Fibroblast of mammary gland (primary cell): ENCODE measurements around the gene NME9.

Source experiments
- DNase-seq: peaks from one replicate; pipeline ENCODE4 v3.0.0-alpha.2; 2010; ENCODE audit warnings: low read depth
- H3K4me3 ChIP-seq: 2 replicates; pipeline ENCODE4 v1.5.1; 2011; ENCODE audit warnings: low read depth, mild to moderate bottlenecking, low read length, moderate library complexity; ENCODE audit not compliant: control insufficient read depth
- TF ChIP-seq, protein P1 (sequence below): conservative IDR thresholded peaks from 2 replicates; pipeline ENCODE4 v1.5.1; 2011; ENCODE audit warnings: low read depth, low read length, inconsistent platforms; ENCODE audit not compliant: control insufficient read depth, insufficient read depth

The NME9 gene

DNA sequence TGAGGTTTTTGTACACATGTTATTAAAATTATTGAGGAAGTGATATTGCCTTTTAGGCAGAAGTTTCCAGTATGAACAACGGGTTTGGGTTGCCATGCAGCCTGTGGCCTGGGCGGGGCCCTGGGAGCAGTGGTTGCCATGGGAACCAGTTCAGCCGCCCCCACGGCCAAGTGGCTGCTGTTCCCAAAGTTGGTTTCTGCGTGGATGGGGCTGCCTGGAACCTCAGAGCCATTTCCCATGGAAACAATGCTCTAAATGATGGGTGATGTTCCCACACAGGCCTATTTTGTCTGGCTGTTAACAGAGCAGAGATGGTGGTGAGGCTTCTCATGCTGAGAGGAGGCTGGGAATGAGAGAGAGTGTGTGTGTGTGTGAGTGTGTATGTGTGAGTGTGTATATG, 38.3 kb upstream of the NME9 start:
- TF ChIP-seq, protein P1, sequence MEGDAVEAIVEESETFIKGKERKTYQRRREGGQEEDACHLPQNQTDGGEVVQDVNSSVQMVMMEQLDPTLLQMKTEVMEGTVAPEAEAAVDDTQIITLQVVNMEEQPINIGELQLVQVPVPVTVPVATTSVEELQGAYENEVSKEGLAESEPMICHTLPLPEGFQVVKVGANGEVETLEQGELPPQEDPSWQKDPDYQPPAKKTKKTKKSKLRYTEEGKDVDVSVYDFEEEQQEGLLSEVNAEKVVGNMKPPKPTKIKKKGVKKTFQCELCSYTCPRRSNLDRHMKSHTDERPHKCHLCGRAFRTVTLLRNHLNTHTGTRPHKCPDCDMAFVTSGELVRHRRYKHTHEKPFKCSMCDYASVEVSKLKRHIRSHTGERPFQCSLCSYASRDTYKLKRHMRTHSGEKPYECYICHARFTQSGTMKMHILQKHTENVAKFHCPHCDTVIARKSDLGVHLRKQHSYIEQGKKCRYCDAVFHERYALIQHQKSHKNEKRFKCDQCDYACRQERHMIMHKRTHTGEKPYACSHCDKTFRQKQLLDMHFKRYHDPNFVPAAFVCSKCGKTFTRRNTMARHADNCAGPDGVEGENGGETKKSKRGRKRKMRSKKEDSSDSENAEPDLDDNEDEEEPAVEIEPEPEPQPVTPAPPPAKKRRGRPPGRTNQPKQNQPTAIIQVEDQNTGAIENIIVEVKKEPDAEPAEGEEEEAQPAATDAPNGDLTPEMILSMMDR: no peak
- H3K4me3 ChIP-seq: no peak overlapping the region
- peak; percentile 35 for DNase-seq

DNA sequence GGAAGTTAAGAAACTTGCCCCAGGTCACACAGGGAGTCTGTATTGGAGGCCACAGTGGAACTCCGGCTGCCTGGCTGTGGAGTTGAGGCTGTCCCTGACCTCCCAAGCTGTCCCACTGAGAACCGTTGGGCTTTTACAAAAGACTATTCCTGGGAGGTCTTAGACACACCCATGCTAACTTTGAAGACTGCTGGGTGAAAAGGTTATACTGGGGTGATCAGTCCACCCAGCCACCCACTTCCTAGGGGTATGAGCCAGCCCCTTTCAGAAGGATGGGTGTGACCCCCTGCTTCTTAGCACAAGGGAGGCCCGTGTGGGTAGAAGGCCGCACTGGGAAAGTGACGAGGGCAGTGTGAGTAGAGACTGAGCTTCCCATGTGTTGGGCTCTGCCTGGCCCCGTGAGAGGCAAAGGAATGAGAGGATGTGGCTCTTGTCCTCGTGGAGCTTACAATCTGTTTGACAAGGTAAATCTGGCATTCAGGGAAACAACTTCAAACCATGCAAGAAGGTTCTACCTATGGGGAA, 37.7 kb upstream of the NME9 start:
- no peak for DNase-seq
- TF ChIP-seq, protein P1: no peak
- no peak overlapping the region for H3K4me3 ChIP-seq

DNA sequence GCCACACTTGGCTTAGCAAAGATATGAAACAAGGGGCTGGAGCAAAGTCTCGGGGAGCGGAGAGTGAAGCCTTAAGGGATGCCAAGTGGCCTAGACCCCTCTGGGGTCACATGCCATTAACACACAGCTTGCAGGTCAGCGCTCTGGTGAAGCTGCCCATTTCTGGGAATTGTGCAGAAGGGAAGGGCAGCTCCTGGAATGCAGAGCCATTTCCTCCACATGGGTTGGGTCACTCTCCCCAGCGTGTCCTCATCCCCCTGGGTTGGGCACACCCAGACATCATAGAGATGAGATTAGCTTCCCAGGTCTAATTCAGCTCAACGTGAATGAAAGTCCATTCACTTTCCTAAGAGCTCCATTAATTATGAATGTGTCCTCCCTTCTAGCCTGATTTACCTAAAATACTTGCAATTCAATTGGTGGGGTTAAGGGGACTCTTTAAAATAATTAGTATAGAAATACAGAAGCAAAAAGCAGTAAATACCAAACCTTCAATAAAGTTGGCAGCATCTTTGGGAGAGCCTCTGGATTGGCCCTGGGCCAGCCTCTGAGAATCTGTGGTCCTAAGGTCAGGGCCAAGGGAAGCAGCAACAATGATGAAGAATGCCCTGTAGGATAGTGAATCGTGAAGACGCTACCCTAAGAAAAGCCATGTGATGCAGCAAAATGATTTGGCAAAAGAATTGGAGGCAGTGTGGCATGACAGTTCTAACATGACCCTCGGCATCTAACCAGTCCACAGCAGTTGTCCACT, 36.5 kb upstream of the NME9 start:
- TF ChIP-seq, protein P1: no peak
- no peak overlapping the region for H3K4me3 ChIP-seq
- DNase-seq: no peak

DNA sequence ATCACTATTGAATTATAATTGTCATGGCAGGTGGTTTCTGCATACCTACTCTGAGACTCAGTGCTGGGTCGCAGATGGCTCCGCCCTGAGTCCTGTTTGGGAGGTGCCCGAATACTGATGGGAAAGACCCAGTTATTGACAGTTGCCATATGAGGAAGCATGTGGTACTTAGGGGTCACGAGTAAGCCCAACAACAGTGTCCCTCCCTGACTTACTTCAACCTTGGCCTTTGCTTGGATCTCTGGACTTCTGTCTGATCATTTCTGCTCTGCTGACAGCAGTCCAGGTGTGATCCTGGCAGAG, 35.6 kb upstream of the NME9 start:
- H3K4me3 ChIP-seq: no peak overlapping the region
- TF ChIP-seq, protein P1: no peak
- no peak for DNase-seq

DNA sequence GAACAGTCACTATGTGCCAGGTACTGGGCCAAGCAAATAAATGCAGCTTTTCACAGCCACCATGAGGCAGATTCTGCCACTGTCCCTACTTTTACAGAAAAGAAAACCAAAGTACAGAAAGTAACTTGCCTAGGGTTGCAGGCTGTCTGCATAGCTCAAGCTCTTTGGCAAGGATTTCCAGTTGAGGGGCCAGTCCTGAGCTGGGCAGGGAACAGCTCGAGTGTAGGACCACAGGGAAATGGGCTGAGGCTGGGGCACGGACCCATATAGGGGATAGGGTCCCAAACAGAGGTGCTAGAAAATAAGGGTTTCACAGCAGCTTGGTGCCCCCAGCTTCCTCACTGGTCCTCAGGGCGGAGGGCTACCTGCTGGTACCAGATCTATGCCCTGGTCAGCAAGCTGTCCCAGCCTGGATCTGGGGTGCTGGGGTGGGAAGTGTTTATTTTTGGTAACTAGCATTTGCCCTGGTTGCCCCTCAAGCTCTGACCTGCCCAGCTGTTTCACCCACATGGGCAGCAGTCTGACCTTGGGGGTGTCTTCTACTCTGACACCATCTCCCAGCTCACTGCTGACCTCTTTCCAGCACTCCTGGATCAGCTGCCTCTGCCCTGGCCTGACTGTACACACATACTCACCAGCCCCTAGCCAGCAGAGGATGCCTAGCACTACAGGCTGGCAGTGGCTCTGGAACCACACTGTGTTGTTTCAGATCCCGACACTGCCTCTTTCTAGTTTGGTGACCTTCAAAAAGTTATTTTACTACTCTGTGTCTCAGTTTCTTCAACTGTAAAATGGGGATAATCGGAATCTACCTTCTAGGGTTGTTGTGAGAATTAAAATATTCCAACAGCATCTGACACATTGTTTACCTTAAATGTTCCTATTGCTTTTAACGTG, 35.0 kb upstream of the NME9 start:
- no peak for DNase-seq
- H3K4me3 ChIP-seq: no peak overlapping the region
- TF ChIP-seq, protein P1: no peak

DNA sequence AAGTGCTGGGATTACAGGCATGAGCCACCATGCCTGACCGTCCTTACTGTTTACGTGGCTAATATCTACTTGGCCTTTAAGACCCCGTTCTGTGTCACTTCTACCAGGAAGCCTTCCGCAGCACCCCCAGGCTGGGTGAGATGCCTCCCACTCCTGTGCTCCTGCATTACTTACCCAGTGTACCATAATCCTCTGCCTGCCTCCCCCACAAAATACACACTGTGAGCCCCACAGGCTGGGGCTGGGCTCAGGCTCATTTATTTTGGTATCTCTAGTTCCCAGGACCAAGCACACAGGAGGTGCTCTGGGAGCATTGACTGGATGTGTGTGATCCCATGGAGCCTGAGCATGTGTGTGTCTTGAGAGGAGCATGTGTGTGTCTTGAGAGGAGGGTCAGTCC, 33.7 kb upstream of the NME9 start:
- TF ChIP-seq, protein P1: no peak
- no peak overlapping the region for H3K4me3 ChIP-seq
- no peak for DNase-seq
